Keratinocyte (primary cell): ENCODE results near the gene PIP5K1A. TPM values are rescaled to one million over a fixed set of nuclear protein-coding genes. Genes with fewer than 3 reads are reported as not detected.

Experiments used
- DNase-seq: peaks from one replicate; pipeline ENCODE4 v3.0.0-alpha.2; 2011; ENCODE audit warnings: low read depth, missing footprints, low spot score
- FAIRE-seq: peaks from 2 replicates; lab custom pipeline; 2011; peaks lifted over from hg19 to GRCh38; lab: Jason Lieb, UNC
- H2AFZ ChIP-seq: 2 replicates; pipeline ENCODE4 v1.6.0; 2012; ENCODE audit warnings: low read length, control low read depth, inconsistent platforms; ENCODE audit not compliant: control insufficient read depth
- H3K27ac ChIP-seq: 2 replicates; pipeline ENCODE4 v1.5.1; 2011; ENCODE audit warnings: low read length; ENCODE audit not compliant: control insufficient read depth, insufficient read depth
- H3K27me3 ChIP-seq: 3 replicates; pipeline ENCODE4 v1.6.0; 2011; ENCODE audit warnings: low read length; ENCODE audit not compliant: control insufficient read depth, insufficient read depth; ENCODE audit errors: extremely low read depth
- H3K36me3 ChIP-seq, 2 experiments: 2 replicates in 1 of 2; 3 replicates in 1 of 2; pipeline ENCODE4 v1.5.1; 2011; ENCODE audit warnings: low read length in 2 of 2, mild to moderate bottlenecking in 1 of 2; ENCODE audit not compliant: control insufficient read depth in 2 of 2, insufficient read depth in 2 of 2; ENCODE audit errors: extremely low read depth in 1 of 2
- H3K4me1 ChIP-seq: 3 replicates; pipeline ENCODE4 v1.5.1; 2011; ENCODE audit warnings: low read length; ENCODE audit not compliant: control insufficient read depth, insufficient read depth; ENCODE audit errors: extremely low read depth
- H3K4me2 ChIP-seq: 3 replicates; pipeline ENCODE4 v1.6.0; 2011; ENCODE audit warnings: low read depth, low read length; ENCODE audit not compliant: control insufficient read depth, insufficient read depth; ENCODE audit errors: extremely low read depth
- H3K4me3 ChIP-seq, 3 experiments: fragments of 200-600 bp in 1 of 3; sonication (generic) in 1 of 3; 2 replicates in 2 of 3; 3 replicates in 1 of 3; pipeline ENCODE4 v1.5.1; 2011 to 2016; ENCODE audit warnings: low read length in 3 of 3, mild to moderate bottlenecking in 3 of 3, control low read depth in 2 of 3, inconsistent platforms in 1 of 3, low read depth in 1 of 3, mixed read lengths in 1 of 3, mixed run types in 1 of 3, moderate library complexity in 1 of 3; ENCODE audit not compliant: control insufficient read depth in 2 of 3, insufficient read depth in 2 of 3; ENCODE audit errors: extremely low read depth in 1 of 3
- H3K79me2 ChIP-seq: 2 replicates; pipeline ENCODE4 v1.6.0; 2012; ENCODE audit warnings: low read length; ENCODE audit not compliant: control insufficient read depth, insufficient read depth
- H3K9ac ChIP-seq: 3 replicates; pipeline ENCODE4 v1.6.0; 2011; ENCODE audit warnings: low read length; ENCODE audit not compliant: control insufficient read depth, insufficient read depth; ENCODE audit errors: extremely low read depth
- H3K9me1 ChIP-seq: 3 replicates; pipeline ENCODE4 v1.6.0; 2011; ENCODE audit warnings: low read length; ENCODE audit not compliant: control insufficient read depth, insufficient read depth; ENCODE audit errors: extremely low read depth
- H3K9me3 ChIP-seq: 2 replicates; pipeline ENCODE4 v1.5.1; 2012; ENCODE audit warnings: low read depth, low read length; ENCODE audit not compliant: control insufficient read depth
- H4K20me1 ChIP-seq: 3 replicates; pipeline ENCODE4 v1.6.0; 2011; ENCODE audit warnings: low read length; ENCODE audit not compliant: control insufficient read depth, insufficient read depth; ENCODE audit errors: extremely low read depth
- CTCF ChIP-seq, 3 experiments: IDR thresholded peaks in 1 of 3; conservative IDR thresholded peaks in 1 of 3; optimal IDR thresholded peaks in 1 of 3; 2 replicates in 2 of 3; 3 replicates in 1 of 3; pipeline versions ENCODE3 to v1.5.1; 2011; ENCODE audit warnings: low read length in 3 of 3, mild to moderate bottlenecking in 3 of 3, moderate library complexity in 2 of 3, control low read depth in 1 of 3, inconsistent platforms in 1 of 3; ENCODE audit not compliant: insufficient read depth in 2 of 3; ENCODE audit errors: extremely low read depth in 1 of 3
- EZH2 ChIP-seq: IDR thresholded peaks from one replicate; pipeline ENCODE4 v1.6.1; 2012; ENCODE audit warnings: inconsistent platforms, mild to moderate bottlenecking, low read length, moderate library complexity
- dilution Hi-C: fragments of 300-500 bp; cut with MboI; formaldehyde crosslinking; loops from one replicate; pipeline ENCODE4 v1.7.0; 2020; ENCODE audit warnings: low sequenced_read_pairs; ENCODE audit not compliant: extremely low pct_ligation_motif_present
- polyA plus RNA-seq, 5 experiments: library from polyadenylated mRNA; depleted of rRNA in 3 of 5; stranded (reverse) in 3 of 5; stranded (forward) in 1 of 5; unstranded in 1 of 5; fragments of >200 nt; gene quantifications; 1 replicate in 1 of 5; 2 replicates in 3 of 5; 3 replicates in 1 of 5; pipeline versions ENCODE4 v1.2.1 to v1.2.3, GENCODE V29; 2011 to 2012; ENCODE audit warnings: missing spikeins in 2 of 5, low read depth in 1 of 5, low replicate concordance in 1 of 5

Gene PIP5K1A
- polyA plus RNA-seq, 1 donor (not counting 4 experiments of a cell fraction or from before 2014, with no cell fraction given) = 124 TPM

DNA sequence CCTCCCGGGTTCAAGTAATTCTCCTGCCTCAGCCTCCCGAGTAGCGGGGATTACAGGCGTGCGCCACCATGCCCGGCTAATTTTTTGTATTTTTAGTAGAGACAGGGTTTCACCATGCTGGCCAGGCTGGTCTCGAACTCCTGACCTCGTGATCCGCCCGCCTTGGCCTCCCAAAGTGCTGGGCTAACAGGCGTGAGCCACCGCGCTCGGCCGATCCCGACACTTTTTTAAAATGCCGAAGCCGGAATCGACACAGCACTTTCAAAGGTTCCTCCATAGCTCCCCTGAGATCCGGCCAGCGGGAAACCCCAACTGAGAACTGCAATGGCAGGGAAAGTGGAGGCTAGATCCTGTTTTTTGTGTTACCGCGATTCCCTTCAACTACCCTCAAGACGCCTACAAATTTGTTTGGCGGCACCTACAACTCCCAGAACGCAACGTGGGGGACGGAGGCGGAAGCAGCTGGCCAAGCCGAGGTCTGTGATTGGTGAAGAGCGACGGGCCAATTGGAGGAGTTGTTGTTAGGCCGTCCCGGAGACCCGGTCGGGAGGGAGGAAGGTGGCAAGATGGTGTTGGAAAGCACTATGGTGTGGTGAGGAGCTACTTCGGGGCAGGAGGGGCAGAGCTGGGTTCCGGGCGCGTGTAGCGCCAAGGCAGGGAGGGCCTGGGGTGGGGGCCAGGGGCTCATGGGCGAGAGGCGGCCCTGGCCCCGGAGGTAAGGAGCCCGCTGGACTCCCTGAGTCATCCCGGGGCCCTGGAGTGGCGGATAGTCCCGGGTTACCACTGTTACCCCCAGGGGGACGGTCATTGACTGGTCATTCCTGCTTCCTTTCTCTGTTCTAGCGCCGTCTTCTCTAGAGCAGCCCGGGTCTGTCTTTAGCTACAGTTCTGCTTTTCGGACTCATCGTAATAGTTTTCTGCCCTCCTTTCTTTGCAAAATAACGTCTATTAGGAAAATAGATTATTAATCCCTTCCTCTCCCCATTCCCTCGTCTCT, 56.2 kb downstream of the PIP5K1A start, which contains the start of gene PSMD4:
TSS of gene PSMD4 (plus strand) at position 518 of the 997 bp plus-strand sequence. CDS start at position 567, 49 bp downstream.
- Histone ChIP-seq H3K9ac (peak within 1 kb of the TSS; percentile 92), H3K36me3 (peaks cover 0 to 3% of the 10 kb centered on the region in 2 experiments), H3K27me3 (no peaks in the 10 kb centered on the region), H3K4me3 (peak within 1 kb of the TSS; percentile 66 to 89 (median 74)), H4K20me1 (peaks cover 5% of the 10 kb centered on the region), H3K9me1 (peaks cover 4% of the 10 kb centered on the region), H3K27ac (peak within 1 kb of the TSS; percentile 87), H3K4me1 (peaks cover 14% of the 10 kb centered on the region), H3K9me3 (no peaks in the 10 kb centered on the region), H2AFZ (peak within 1 kb of the TSS; percentile 95), H3K4me2 (peak within 1 kb of the TSS; percentile 84), H3K79me2 (peaks cover 43% of the 10 kb centered on the region)
- dilution Hi-C loops = no loop called here
- FAIRE-seq (peak; percentile 71), DNase-seq (peak; percentile 78)
- TF ChIP-seq EZH2 (no peak), CTCF (optimal IDR thresholded peaks at IDR 0.05 in 1 of 3, IDR thresholded peaks at IDR 0.05 in 1 of 3, conservative IDR thresholded peaks at IDR 0.05 in 1 of 3; ENCODE audit: extremely low read depth in 1 of 3, insufficient read depth in 2 of 3, low read length in 3 of 3) (no peak)

DNA sequence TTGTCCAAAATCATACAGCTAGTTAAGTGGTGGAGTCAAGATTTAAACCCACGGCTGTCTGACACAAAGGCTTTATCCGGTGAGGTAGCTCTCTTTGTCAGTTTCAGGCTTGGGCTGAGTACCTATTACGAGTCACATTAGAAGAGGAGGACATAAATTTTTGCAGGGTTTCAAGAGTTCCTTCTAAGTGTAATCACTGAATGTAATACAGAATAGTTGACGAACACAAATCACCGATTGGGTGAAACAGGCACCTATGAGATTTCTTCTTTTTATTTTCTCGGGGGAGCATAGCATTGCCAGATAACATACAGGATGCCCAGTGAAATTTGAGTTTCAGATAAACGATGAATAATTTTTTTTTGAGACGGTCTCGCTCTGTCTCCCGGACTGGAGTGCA, 57.0 kb downstream of the PIP5K1A start:
- H4K20me1 ChIP-seq = peaks cover 5% of the 10 kb centered on the region
- peaks cover 50% of the 10 kb centered on the region for H3K79me2 ChIP-seq
- peak overlapping the region; percentile 66 to 89 (median 74) for H3K4me3 ChIP-seq
- DNase-seq (no peak), FAIRE-seq (peak; percentile 36)
- dilution Hi-C loops = no loop called here
- no peak overlapping the region for H2AFZ ChIP-seq
- no peaks in the 10 kb centered on the region for H3K9me3 ChIP-seq
- H3K4me2 ChIP-seq = peak overlapping the region; percentile 84
- no peaks in the 10 kb centered on the region for H3K36me3 ChIP-seq
- H3K9ac ChIP-seq = peak overlapping the region; percentile 92
- peak overlapping the region; percentile 87 for H3K27ac ChIP-seq
- no peaks in the 10 kb centered on the region for H3K27me3 ChIP-seq
- peaks cover 14% of the 10 kb centered on the region for H3K4me1 ChIP-seq
- peaks cover 4% of the 10 kb centered on the region for H3K9me1 ChIP-seq
- TF ChIP-seq EZH2 = no peak
- no peak for TF ChIP-seq CTCF (optimal IDR thresholded peaks at IDR 0.05 in 1 of 3, IDR thresholded peaks at IDR 0.05 in 1 of 3, conservative IDR thresholded peaks at IDR 0.05 in 1 of 3; ENCODE audit: extremely low read depth in 1 of 3, insufficient read depth in 2 of 3, low read length in 3 of 3)
